Panc1 (cell line): ENCODE data around the gene MMP23B. TPM values are rescaled to one million over a fixed set of nuclear protein-coding genes. Genes with fewer than 3 reads are reported as not detected.

ENCODE experiments used
- ATAC-seq: fragments of 200-7000 bp; cut with Tn5 transposase; 2 replicates; pipeline ENCODE4 v1.9.1; 2020; ENCODE audit warnings: mild to moderate bottlenecking, moderate library complexity
- BruUV-seq: library from RNA; stranded (reverse); fragments of 400-500 nt; replicated peaks from 2 replicates; lab custom pipeline; 2021; lab: Mats Ljungman, UMichigan
- CTCF ChIA-PET: fragments of 300-600 bp; sonication (Branson Sonifier 250); formaldehyde crosslinking; loops from one replicate; lab custom pipeline; 2022; ENCODE audit warnings: antibody characterized with exemption; lab: Charles Lee
- POLR2A ChIA-PET: fragments of 300-600 bp; sonication (Branson Sonifier 250); formaldehyde crosslinking; loops from one replicate; lab custom pipeline; 2022; ENCODE audit warnings: antibody characterized with exemption; lab: Charles Lee
- DNase-seq: peaks from one replicate; pipeline ENCODE4 v3.0.0-alpha.2; 2010; ENCODE audit warnings: low read depth, low spot score
- H3K27ac ChIP-seq: 2 replicates; pipeline ENCODE4 v1.5.1; 2011; ENCODE audit warnings: mild to moderate bottlenecking, low read length, inconsistent platforms
- H3K27me3 ChIP-seq: fragments of 200-500 bp; sonication (Bioruptor generic); 2 replicates; pipeline ENCODE4 v1.6.0; 2014; ENCODE audit warnings: low read length, inconsistent platforms; ENCODE audit not compliant: control insufficient read depth, insufficient read depth
- H3K36me3 ChIP-seq: fragments of 200-500 bp; sonication (Bioruptor generic); 2 replicates; pipeline ENCODE4 v1.5.1; 2014; ENCODE audit warnings: inconsistent platforms, mild to moderate bottlenecking, low read length, moderate library complexity; ENCODE audit not compliant: control insufficient read depth, insufficient read depth
- H3K4me1 ChIP-seq: 2 replicates; pipeline ENCODE4 v1.5.1; 2011; ENCODE audit warnings: inconsistent platforms, mild to moderate bottlenecking, low read length, moderate library complexity; ENCODE audit not compliant: control insufficient read depth, insufficient read depth
- H3K4me3 ChIP-seq, 2 experiments: 2 replicates each; pipeline ENCODE4 v1.5.1; 2011 to 2012; ENCODE audit warnings: low read depth in 2 of 2, low read length in 2 of 2, mild to moderate bottlenecking in 2 of 2, inconsistent platforms in 1 of 2, moderate library complexity in 1 of 2
- H3K9me3 ChIP-seq: fragments of 200-500 bp; sonication (Bioruptor generic); 2 replicates; pipeline ENCODE4 v1.5.1; 2014; ENCODE audit warnings: low read depth, mild to moderate bottlenecking, inconsistent platforms, low read length, moderate library complexity; ENCODE audit not compliant: control insufficient read depth, insufficient read depth
- POLR2AphosphoS5 ChIP-seq: IDR thresholded peaks from 2 replicates; pipeline ENCODE4 v1.6.1; 2012; ENCODE audit warnings: mild to moderate bottlenecking, low read depth, low read length, moderate library complexity
- REST ChIP-seq, 2 experiments: IDR thresholded peaks; 2 replicates each; pipeline ENCODE4 v1.6.1; 2011 to 2012; ENCODE audit warnings: low read depth in 2 of 2, control low read depth in 1 of 2, low read length in 1 of 2, mild to moderate bottlenecking in 1 of 2, moderate library complexity in 1 of 2; ENCODE audit not compliant: insufficient read depth in 1 of 2
- SIN3A ChIP-seq: IDR thresholded peaks from 2 replicates; pipeline ENCODE4 v1.6.1; 2012; ENCODE audit warnings: low read depth, mild to moderate bottlenecking, low read length, moderate library complexity, borderline replicate concordance; ENCODE audit not compliant: insufficient read depth
- TCF7L2 ChIP-seq: IDR thresholded peaks from 2 replicates; pipeline ENCODE4 v1.6.1; 2011; ENCODE audit warnings: mild to moderate bottlenecking, low read depth, low read length, inconsistent platforms
- in situ Hi-C: cut with HindIII; loops from 2 replicates; pipeline ENCODE4 v1.10.0; 2016; ENCODE audit warnings: low sequenced_read_pairs, low pct_unique_long_range_greater_than_20kb
- intact Hi-C: fragments of 100-400 bp; cut with micrococcal nuclease; formaldehyde crosslinking; loops from one replicate; pipeline ENCODE4 v1.10.0; 2022; ENCODE audit not compliant: unreplicated experiment
- total RNA-seq: library from RNA; stranded (reverse); gene quantifications from one replicate; pipeline ENCODE4 v1.2.1, GENCODE V29; 2021; ENCODE audit not compliant: unreplicated experiment
- TF ChIP-seq, protein P1 (sequence below): fragments of 450-650 bp; IDR thresholded peaks from 2 replicates; pipeline ENCODE4 v1.5.1; 2017; ENCODE audit warnings: mild to moderate bottlenecking

The MMP23B gene
- total RNA-seq, 1 experiment from 2014 or later, result 5.0 TPM

DNA sequence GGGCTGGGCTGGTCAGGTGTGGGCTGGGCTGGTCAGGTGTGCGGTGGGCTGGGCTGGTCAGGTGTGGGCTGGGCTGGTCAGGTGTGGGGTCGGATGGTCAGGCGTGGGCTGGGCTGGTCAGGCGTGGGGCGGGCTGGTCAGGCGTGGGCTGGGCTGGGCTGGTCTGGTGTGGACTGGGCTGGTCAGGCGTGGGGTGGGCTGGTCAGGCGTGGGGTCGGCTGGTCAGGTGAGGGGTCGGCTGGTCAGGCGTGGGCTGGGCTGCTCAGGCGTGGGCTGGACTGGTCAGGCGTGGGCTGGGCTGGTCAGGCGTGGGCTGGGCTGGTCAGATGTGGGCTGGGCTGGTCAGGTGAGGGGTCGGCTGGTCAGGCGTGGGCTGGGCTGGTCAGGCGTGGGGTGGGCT is 26.2 kb upstream of the MMP23B start:
- no peak overlapping the region for H3K27ac ChIP-seq
- in situ Hi-C loops, result no loop called here
- CTCF ChIA-PET, result no interaction called here

DNA sequence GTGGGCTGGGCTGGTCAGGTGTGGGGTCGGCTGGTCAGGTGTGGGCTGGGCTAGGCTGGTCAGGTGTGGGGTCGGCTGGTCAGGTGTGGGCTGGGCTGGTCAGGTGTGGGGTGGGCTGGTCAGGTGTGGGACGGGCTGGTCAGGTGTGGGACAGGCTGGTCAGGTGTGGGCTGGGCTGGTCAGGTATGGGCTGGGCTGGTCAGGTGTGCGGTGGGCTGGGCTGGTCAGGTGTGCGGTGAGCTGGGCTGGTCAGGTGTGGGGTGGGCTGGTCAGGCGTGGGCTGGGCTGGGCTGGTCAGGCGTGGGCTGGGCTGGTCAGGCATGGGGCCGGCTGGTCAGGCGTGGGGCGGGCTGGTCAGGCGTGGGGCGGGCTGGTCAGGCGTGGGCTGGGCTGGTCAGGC is 25.7 kb upstream of the MMP23B start:
- ATAC-seq, result no peak
- in situ Hi-C loops, result no loop called here

More for the DNA sequence above, 26.2 kb upstream of the MMP23B start:
- no peaks in the 10 kb centered on the region for H3K27me3 ChIP-seq
- no peak for ATAC-seq
- BruUV-seq, result no TSS peak
- DNase-seq, result no peak
- H3K4me3 ChIP-seq, result no peak overlapping the region
- no peak for TF ChIP-seq TCF7L2
- TF ChIP-seq, protein P1, sequence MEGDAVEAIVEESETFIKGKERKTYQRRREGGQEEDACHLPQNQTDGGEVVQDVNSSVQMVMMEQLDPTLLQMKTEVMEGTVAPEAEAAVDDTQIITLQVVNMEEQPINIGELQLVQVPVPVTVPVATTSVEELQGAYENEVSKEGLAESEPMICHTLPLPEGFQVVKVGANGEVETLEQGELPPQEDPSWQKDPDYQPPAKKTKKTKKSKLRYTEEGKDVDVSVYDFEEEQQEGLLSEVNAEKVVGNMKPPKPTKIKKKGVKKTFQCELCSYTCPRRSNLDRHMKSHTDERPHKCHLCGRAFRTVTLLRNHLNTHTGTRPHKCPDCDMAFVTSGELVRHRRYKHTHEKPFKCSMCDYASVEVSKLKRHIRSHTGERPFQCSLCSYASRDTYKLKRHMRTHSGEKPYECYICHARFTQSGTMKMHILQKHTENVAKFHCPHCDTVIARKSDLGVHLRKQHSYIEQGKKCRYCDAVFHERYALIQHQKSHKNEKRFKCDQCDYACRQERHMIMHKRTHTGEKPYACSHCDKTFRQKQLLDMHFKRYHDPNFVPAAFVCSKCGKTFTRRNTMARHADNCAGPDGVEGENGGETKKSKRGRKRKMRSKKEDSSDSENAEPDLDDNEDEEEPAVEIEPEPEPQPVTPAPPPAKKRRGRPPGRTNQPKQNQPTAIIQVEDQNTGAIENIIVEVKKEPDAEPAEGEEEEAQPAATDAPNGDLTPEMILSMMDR, result no peak
- no peak for TF ChIP-seq REST (IDR thresholded peaks at IDR 0.05; ENCODE audit: insufficient read depth in 1 of 2, low read depth in 2 of 2, low read length in 1 of 2)
- H3K4me1 ChIP-seq, result peaks cover 2% of the 10 kb centered on the region; the same call in 1 of the 2 replicates
- H3K9me3 ChIP-seq, result no peaks in the 10 kb centered on the region
- no peaks in the 10 kb centered on the region for H3K36me3 ChIP-seq
- intact Hi-C loops, result no loop called here
- POLR2A ChIA-PET, result no interaction called here

More for the DNA sequence above, 25.7 kb upstream of the MMP23B start:
- Histone ChIP-seq H3K4me3 (no peak overlapping the region), H3K27me3 (no peaks in the 10 kb centered on the region), H3K27ac (no peak overlapping the region), H3K36me3 (no peaks in the 10 kb centered on the region), H3K4me1 (no peaks in the 10 kb centered on the region), H3K9me3 (no peaks in the 10 kb centered on the region)
- ChIA-PET POLR2A (no interaction called here), CTCF (no interaction called here)
- intact Hi-C loops, result no loop called here
- BruUV-seq, result no TSS peak
- no peak for DNase-seq
- TF ChIP-seq POLR2AphosphoS5 (no peak), SIN3A (no peak), REST (IDR thresholded peaks at IDR 0.05; ENCODE audit: insufficient read depth in 1 of 2, low read depth in 2 of 2, low read length in 1 of 2) (no peak), TCF7L2 (no peak)
- TF ChIP-seq, protein P1, result no peak
